WTC11 (cell line): ENCODE measurements around the gene EGFL8. TPM values are rescaled to one million over a fixed set of nuclear protein-coding genes. Genes with fewer than 3 reads are reported as not detected.

Source experiments
- ATAC-seq: fragments of 200-7000 bp; cut with Tn5 transposase; 2 replicates; pipeline ENCODE4 v1.10.0; 2021; ENCODE audit warnings: mild to moderate bottlenecking, moderate library complexity
- CTCF ChIA-PET: fragments of 300-600 bp; sonication (Branson Sonifier 250); formaldehyde crosslinking; loops from one replicate; lab custom pipeline; 2021; ENCODE audit warnings: antibody characterized with exemption; lab: Charles Lee
- POLR2A ChIA-PET: fragments of 350-600 bp; sonication (Branson Sonifier 250); formaldehyde crosslinking; loops from one replicate; lab custom pipeline; 2021; ENCODE audit warnings: antibody characterized with exemption; lab: Charles Lee
- DNase-seq: peaks from one replicate; pipeline ENCODE4 v3.0.0; 2021; ENCODE audit warnings: low spot score
- H3K27ac Mint-ChIP-seq: 2 replicates; pipeline ENCODE4 v1.8.0; 2021; ENCODE audit warnings: mixed read lengths
- H3K27me3 Mint-ChIP-seq: 2 replicates; pipeline ENCODE4 v1.8.0; 2021; ENCODE audit warnings: low read depth, mild to moderate bottlenecking, moderate library complexity, mixed read lengths
- H3K36me3 Mint-ChIP-seq: 2 replicates; pipeline ENCODE4 v1.8.0; 2021; ENCODE audit warnings: mixed read lengths
- H3K4me1 Mint-ChIP-seq: 2 replicates; pipeline ENCODE4 v1.8.0; 2022; ENCODE audit warnings: mixed read lengths
- H3K4me3 Mint-ChIP-seq: 2 replicates; pipeline ENCODE4 v1.8.0; 2021; ENCODE audit warnings: mild to moderate bottlenecking, moderate library complexity, mixed read lengths
- H3K9me3 Mint-ChIP-seq: 2 replicates; pipeline ENCODE4 v1.8.0; 2021; ENCODE audit warnings: mixed read lengths
- ERG ChIP-seq: fragments of 250-450 bp; sonication (Bioruptor Pico); IDR thresholded peaks from 2 replicates; pipeline ENCODE4 v1.8.0; 2021; ENCODE audit warnings: mild to moderate bottlenecking
- ETV6 ChIP-seq: sonication (generic); formaldehyde crosslinking; IDR thresholded peaks from 2 replicates; pipeline ENCODE4 v1.8.1; 2022; ENCODE audit warnings: mild to moderate bottlenecking, missing genetic modification reagents
- IRF2 ChIP-seq: sonication (generic); formaldehyde crosslinking; IDR thresholded peaks from 2 replicates; pipeline ENCODE4 v1.8.0; 2022; ENCODE audit warnings: low read depth, missing genetic modification reagents, borderline replicate concordance
- KAT7 ChIP-seq: sonication (generic); formaldehyde crosslinking; IDR thresholded peaks from 2 replicates; pipeline ENCODE4 v1.8.1; 2023; ENCODE audit warnings: missing genetic modification reagents, mild to moderate bottlenecking, borderline replicate concordance
- TEAD1 ChIP-seq: sonication (generic); formaldehyde crosslinking; IDR thresholded peaks from 2 replicates; pipeline ENCODE4 v1.8.0; 2022; ENCODE audit warnings: mild to moderate bottlenecking, missing genetic modification reagents
- USF1 ChIP-seq: sonication (generic); formaldehyde crosslinking; IDR thresholded peaks from 2 replicates; pipeline ENCODE4 v1.8.0; 2022; ENCODE audit warnings: mild to moderate bottlenecking, missing genetic modification reagents
- ZBTB21 ChIP-seq: sonication (generic); formaldehyde crosslinking; IDR thresholded peaks from 2 replicates; pipeline ENCODE4 v1.8.1; 2023; ENCODE audit warnings: mild to moderate bottlenecking, missing genetic modification reagents, borderline replicate concordance
- ZNF138 ChIP-seq: sonication (generic); formaldehyde crosslinking; conservative IDR thresholded peaks from 2 replicates; pipeline ENCODE4 v1.8.1; 2022; ENCODE audit warnings: mild to moderate bottlenecking, moderate library complexity, missing genetic modification reagents
- ZNF317 ChIP-seq: sonication (generic); formaldehyde crosslinking; IDR thresholded peaks from 2 replicates; pipeline ENCODE4 v1.8.1; 2023; ENCODE audit warnings: low read depth, mild to moderate bottlenecking, moderate library complexity, missing genetic modification reagents, borderline replicate concordance
- ZNF396 ChIP-seq: fragments of 250-450 bp; sonication (Bioruptor Pico); IDR thresholded peaks from 2 replicates; pipeline ENCODE4 v1.8.0; 2021; ENCODE audit warnings: mild to moderate bottlenecking, moderate library complexity, borderline replicate concordance
- total RNA-seq: library from RNA; stranded (reverse); gene quantifications from 3 replicates; pipeline ENCODE4 v1.2.3, GENCODE V29; 2021
- TF ChIP-seq, protein P1 (sequence below): fragments of 250-450 bp; sonication (Bioruptor Pico); IDR thresholded peaks from 2 replicates; pipeline ENCODE4 v1.9.0; 2021; ENCODE audit warnings: mild to moderate bottlenecking, borderline replicate concordance
- TF ChIP-seq, protein P2 (sequence below): sonication (generic); formaldehyde crosslinking; IDR thresholded peaks from 2 replicates; pipeline ENCODE4 v1.8.0; 2022; ENCODE audit warnings: mild to moderate bottlenecking, missing genetic modification reagents

The EGFL8 gene
- total RNA-seq, 1 experiment from 2014 or later = 17.5 TPM

- DNase-seq = no peak
- H3K4me1 Mint-ChIP-seq = peaks cover 11% of the 10 kb centered on the region
- no peak for TF ChIP-seq ZNF317 (CRISPR knock-in tag)
- no peak for TF ChIP-seq IRF2 (CRISPR knock-in tag)
- no peak for TF ChIP-seq ZNF396 (CRISPR knock-in tag)
- TF ChIP-seq, protein P1, sequence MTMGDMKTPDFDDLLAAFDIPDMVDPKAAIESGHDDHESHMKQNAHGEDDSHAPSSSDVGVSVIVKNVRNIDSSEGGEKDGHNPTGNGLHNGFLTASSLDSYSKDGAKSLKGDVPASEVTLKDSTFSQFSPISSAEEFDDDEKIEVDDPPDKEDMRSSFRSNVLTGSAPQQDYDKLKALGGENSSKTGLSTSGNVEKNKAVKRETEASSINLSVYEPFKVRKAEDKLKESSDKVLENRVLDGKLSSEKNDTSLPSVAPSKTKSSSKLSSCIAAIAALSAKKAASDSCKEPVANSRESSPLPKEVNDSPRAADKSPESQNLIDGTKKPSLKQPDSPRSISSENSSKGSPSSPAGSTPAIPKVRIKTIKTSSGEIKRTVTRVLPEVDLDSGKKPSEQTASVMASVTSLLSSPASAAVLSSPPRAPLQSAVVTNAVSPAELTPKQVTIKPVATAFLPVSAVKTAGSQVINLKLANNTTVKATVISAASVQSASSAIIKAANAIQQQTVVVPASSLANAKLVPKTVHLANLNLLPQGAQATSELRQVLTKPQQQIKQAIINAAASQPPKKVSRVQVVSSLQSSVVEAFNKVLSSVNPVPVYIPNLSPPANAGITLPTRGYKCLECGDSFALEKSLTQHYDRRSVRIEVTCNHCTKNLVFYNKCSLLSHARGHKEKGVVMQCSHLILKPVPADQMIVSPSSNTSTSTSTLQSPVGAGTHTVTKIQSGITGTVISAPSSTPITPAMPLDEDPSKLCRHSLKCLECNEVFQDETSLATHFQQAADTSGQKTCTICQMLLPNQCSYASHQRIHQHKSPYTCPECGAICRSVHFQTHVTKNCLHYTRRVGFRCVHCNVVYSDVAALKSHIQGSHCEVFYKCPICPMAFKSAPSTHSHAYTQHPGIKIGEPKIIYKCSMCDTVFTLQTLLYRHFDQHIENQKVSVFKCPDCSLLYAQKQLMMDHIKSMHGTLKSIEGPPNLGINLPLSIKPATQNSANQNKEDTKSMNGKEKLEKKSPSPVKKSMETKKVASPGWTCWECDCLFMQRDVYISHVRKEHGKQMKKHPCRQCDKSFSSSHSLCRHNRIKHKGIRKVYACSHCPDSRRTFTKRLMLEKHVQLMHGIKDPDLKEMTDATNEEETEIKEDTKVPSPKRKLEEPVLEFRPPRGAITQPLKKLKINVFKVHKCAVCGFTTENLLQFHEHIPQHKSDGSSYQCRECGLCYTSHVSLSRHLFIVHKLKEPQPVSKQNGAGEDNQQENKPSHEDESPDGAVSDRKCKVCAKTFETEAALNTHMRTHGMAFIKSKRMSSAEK (CRISPR knock-in tag) = no peak
- TF ChIP-seq USF1 = no peak
- TF ChIP-seq TEAD1 (CRISPR knock-in tag) = no peak
- no peak for TF ChIP-seq ZBTB21 (CRISPR knock-in tag)
- TF ChIP-seq, protein P2, sequence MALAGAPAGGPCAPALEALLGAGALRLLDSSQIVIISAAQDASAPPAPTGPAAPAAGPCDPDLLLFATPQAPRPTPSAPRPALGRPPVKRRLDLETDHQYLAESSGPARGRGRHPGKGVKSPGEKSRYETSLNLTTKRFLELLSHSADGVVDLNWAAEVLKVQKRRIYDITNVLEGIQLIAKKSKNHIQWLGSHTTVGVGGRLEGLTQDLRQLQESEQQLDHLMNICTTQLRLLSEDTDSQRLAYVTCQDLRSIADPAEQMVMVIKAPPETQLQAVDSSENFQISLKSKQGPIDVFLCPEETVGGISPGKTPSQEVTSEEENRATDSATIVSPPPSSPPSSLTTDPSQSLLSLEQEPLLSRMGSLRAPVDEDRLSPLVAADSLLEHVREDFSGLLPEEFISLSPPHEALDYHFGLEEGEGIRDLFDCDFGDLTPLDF (CRISPR knock-in tag) = no peak
- TF ChIP-seq, all 79 proteins: peak for 0
- no peak for ATAC-seq
- H3K27me3 Mint-ChIP-seq = no peaks in the 10 kb centered on the region
- ChIA-PET POLR2A (no interaction called here), CTCF (interaction anchor here (0.6 to 5.1 kb wide), 6 partner anchors 9 to 1057 kb away, joined by 3 to 47 read pairs (median 8); partner anchors contain the start of genes ATF6B and FKBPL)
- H3K27ac Mint-ChIP-seq = no peak overlapping the region; the same call in 1 of the 2 replicates
- peaks cover 21% of the 10 kb centered on the region for H3K36me3 Mint-ChIP-seq
- H3K4me3 Mint-ChIP-seq = no peak overlapping the region
- no peaks in the 10 kb centered on the region for H3K9me3 Mint-ChIP-seq
These were observed 686 bp upstream of the EGFL8 start for GRCh38 chr6:32163559-32164258.

DNA sequence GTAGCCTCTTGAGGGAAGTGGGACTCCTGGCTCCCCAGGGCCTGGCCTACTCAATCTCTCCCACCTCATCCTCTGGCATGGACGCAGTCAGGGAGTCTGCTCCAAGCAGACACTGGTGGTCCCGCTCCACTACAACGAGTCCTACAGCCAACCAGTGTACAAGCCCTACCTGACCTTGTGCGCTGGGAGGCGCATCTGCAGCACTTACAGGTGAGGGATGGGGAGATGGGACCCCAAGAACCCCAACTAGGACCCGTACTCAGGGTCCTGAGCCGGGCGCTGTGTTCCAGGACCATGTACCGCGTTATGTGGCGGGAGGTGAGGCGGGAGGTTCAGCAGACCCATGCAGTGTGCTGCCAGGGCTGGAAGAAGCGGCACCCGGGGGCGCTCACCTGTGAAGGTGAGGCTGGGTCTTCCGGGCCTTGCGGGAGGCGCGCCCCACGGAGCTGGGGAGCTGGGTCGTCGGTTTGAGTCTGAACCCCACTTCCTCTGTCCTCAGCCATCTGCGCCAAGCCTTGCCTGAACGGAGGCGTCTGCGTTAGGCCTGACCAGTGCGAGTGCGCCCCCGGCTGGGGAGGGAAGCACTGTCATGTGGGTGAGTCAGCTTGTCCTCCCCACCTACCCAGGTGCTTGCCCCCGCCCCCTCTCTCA lies 2.1 kb downstream of the EGFL8 start:
- POLR2A ChIA-PET = interaction anchor here (1.0 to 3.1 kb wide), 2 partner anchors 10 to 29 kb away, joined by 3 to 15 read pairs; no protein-coding TSS in a partner anchor
- CTCF ChIA-PET = interaction anchor here (0.5 to 5.1 kb wide), 14 partner anchors 8 to 118 kb away, joined by 3 to 47 read pairs (median 7); partner anchors contain the start of genes AGPAT1, ATF6B, FKBPL and GPSM3
- Mint-ChIP-seq H3K4me1 (peaks cover 11% of the 10 kb centered on the region), H3K36me3 (peaks cover 44% of the 10 kb centered on the region), H3K27me3 (no peaks in the 10 kb centered on the region), H3K4me3 (no peak overlapping the region), H3K27ac (no peak overlapping the region), H3K9me3 (no peaks in the 10 kb centered on the region)
- DNase-seq (peak; percentile 88), ATAC-seq (peak; percentile 93)
- TF ChIP-seq IRF2 (CRISPR knock-in tag) (no peak), ZNF138 (CRISPR knock-in tag) (no peak), USF1 (0 out of 2 replicates have a peak, but pooled peaks have one; percentile 29), ERG (CRISPR knock-in tag) (no peak), KAT7 (CRISPR knock-in tag) (peak; percentile 34; the same call in 1 of the 2 replicates), ETV6 (CRISPR knock-in tag) (0 out of 2 replicates have a peak, but pooled peaks have one; percentile 66)
